Measurements from ENCODE around the gene PRKAG3. TPM values are rescaled to one million over a fixed set of nuclear protein-coding genes. Genes with fewer than 3 reads are reported as not detected.

The PRKAG3 gene
- total RNA-seq, 3 donors from 2014 or later (not counting 1 experiment from before 2014, with no cell fraction given): not detected

DNA sequence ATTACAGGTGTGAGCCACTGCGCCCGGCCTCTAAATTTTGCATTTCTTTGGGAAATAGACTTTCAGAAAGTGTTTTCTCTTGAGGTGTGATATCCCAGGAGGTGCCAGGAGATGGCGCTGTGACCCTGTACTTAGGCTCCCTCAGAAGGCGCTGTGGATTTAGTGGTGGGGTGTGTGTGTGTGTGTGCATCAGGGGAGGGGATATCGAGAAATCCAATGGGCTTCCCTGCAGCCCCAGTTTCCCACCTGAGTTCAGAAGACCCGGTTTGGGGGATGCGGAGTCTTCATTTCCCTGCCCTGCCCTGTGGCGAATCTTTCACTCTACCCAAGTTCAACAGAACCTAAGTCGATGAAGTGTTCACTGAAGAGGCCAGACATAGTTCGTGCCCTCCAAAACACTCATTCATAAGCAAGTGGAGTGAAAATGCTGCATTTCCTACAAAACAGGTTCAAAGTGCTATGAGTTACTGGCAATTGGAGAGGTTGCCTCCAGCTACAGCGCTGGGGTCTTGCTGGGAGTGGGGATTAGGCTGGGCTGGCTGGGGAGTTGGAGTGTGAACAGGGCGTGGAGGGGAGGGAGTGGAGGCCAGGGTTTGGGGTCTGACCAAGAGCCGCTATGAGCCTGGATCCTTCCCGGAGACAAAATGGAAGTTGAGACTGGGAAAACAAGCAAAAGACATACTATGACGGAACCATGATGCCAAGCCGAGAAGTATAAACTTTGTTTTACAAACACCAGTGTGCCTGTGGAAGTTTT is 21.5 kb upstream of the PRKAG3 start:
- H3K9me3 Mint-ChIP-seq: no peaks in the 10 kb centered on the region
- Histone ChIP-seq H3K27ac (ENCODE audit: low read length) (no peak overlapping the region), H3K27me3 (ENCODE audit: control insufficient read depth, insufficient read depth, low read length) (peaks cover 26% of the 10 kb centered on the region), H3K36me3 (ENCODE audit: control insufficient read depth, insufficient read depth, low read length) (no peaks in the 10 kb centered on the region), H3K4me3 (ENCODE audit: low read length) (no peak overlapping the region), H3K4me1 (ENCODE audit: control insufficient read depth, insufficient read depth, low read length) (no peaks in the 10 kb centered on the region), H3K9me3 (ENCODE audit: control insufficient read depth, insufficient read depth, low read length) (no peaks in the 10 kb centered on the region)
- ATAC-seq (peak; percentile 65 to 78 (median 73)), DNase-seq (peak; percentile 44 to 85)
- WGBS (ENCODE audit: insufficient coverage): 23% methylated on average over 16 of the region's 16 CpGs
- H3K4me1 Mint-ChIP-seq: peaks cover 0 to 13% of the 10 kb centered on the region in 2 donors
- intact Hi-C loops (cut with micrococcal nuclease): loop anchor here (10.0 kb wide), 1 partner anchor 578 kb away; the partner anchor contains the start of genes AAMP and PNKD
- no peak overlapping the region for H3K4me3 Mint-ChIP-seq
- H3K36me3 Mint-ChIP-seq: no peaks in the 10 kb centered on the region
- TF ChIP-seq, protein P1, sequence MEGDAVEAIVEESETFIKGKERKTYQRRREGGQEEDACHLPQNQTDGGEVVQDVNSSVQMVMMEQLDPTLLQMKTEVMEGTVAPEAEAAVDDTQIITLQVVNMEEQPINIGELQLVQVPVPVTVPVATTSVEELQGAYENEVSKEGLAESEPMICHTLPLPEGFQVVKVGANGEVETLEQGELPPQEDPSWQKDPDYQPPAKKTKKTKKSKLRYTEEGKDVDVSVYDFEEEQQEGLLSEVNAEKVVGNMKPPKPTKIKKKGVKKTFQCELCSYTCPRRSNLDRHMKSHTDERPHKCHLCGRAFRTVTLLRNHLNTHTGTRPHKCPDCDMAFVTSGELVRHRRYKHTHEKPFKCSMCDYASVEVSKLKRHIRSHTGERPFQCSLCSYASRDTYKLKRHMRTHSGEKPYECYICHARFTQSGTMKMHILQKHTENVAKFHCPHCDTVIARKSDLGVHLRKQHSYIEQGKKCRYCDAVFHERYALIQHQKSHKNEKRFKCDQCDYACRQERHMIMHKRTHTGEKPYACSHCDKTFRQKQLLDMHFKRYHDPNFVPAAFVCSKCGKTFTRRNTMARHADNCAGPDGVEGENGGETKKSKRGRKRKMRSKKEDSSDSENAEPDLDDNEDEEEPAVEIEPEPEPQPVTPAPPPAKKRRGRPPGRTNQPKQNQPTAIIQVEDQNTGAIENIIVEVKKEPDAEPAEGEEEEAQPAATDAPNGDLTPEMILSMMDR (IDR thresholded peaks at IDR 0.05): peak; percentile 65
- peaks cover 45 to 51% of the 10 kb centered on the region in 2 donors for H3K27me3 Mint-ChIP-seq (ENCODE audit: low read depth in 2 of 2)
- no peak overlapping the region for H3K27ac Mint-ChIP-seq

DNA sequence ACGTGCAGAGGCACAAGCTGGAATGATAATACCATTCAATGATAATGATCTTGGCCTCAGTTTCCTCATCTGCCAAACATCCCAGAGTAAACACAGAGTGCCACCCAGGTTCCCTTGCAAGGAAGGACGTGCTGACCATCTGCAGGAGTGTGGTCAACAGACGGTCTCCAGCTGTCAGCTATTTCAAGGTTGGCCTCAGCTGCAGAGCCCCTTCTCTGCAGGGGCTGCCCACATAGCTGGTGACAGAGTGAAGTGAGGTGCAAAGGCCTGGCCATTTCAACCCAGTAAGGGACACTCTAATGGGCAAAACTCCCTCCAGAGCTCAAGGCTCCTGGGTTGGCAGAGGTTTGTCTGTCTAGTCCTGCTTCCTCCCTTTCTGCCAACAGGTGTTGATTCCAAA is 19.7 kb upstream of the PRKAG3 start:
- Histone ChIP-seq H3K9me3 (ENCODE audit: control insufficient read depth, insufficient read depth, low read length) (no peaks in the 10 kb centered on the region), H3K36me3 (ENCODE audit: control insufficient read depth, insufficient read depth, low read length) (no peaks in the 10 kb centered on the region), H3K27ac (ENCODE audit: low read length) (no peak overlapping the region), H3K4me3 (ENCODE audit: low read length) (no peak overlapping the region), H3K4me1 (ENCODE audit: control insufficient read depth, insufficient read depth, low read length) (peaks cover 2% of the 10 kb centered on the region), H3K27me3 (ENCODE audit: control insufficient read depth, insufficient read depth, low read length) (peaks cover 17% of the 10 kb centered on the region)
- TF ChIP-seq, protein P1 (IDR thresholded peaks at IDR 0.05): no peak
- DNase-seq: no peak
- ATAC-seq: no peak
- Mint-ChIP-seq H3K27me3 (ENCODE audit: low read depth in 2 of 2) (peaks cover 35 to 37% of the 10 kb centered on the region in 2 donors), H3K36me3 (no peaks in the 10 kb centered on the region), H3K4me3 (no peak overlapping the region), H3K27ac (no peak overlapping the region), H3K9me3 (no peaks in the 10 kb centered on the region), H3K4me1 (peaks cover 0 to 9% of the 10 kb centered on the region in 2 donors)
- intact Hi-C loops (cut with micrococcal nuclease): loop anchor here (10.0 kb wide), 1 partner anchor 576 kb away; the partner anchor contains the start of genes AAMP and PNKD
- 60% methylated on average over 3 of the region's 3 CpGs for WGBS (ENCODE audit: insufficient coverage)

DNA sequence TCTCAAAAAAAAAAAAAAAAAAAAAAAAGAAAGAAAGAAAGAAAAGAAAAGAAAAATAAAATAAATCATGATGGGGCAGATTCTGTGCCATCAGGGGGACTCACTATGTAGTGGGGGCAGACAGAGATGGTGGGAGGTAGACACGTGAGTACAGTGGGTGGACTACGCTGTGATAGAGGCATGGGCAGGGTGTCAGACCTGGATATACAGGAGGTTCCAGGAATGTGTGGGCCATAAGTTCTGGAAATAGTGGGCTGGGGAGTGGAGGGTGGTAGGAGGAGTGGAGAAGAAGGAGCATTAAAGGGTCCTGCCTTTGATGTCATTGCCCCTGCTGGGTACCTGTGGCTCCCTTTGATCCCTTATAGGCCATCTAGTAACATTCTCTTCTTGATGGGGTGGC is 19.2 kb upstream of the PRKAG3 start:
- Mint-ChIP-seq H3K4me3 (no peak overlapping the region), H3K36me3 (no peaks in the 10 kb centered on the region), H3K27me3 (ENCODE audit: low read depth in 2 of 2) (peaks cover 30 to 32% of the 10 kb centered on the region in 2 donors), H3K4me1 (peaks cover 0 to 5% of the 10 kb centered on the region in 2 donors), H3K9me3 (no peaks in the 10 kb centered on the region), H3K27ac (no peak overlapping the region)
- peaks cover 2% of the 10 kb centered on the region for H3K4me1 ChIP-seq (ENCODE audit: control insufficient read depth, insufficient read depth, low read length)
- DNase-seq (no peak), ATAC-seq (no peak)
- peaks cover 13% of the 10 kb centered on the region for H3K27me3 ChIP-seq (ENCODE audit: control insufficient read depth, insufficient read depth, low read length)
- intact Hi-C loops (cut with micrococcal nuclease): loop anchor here (10.0 kb wide), 1 partner anchor 576 kb away; the partner anchor contains the start of genes AAMP and PNKD
- WGBS (ENCODE audit: insufficient coverage): 84% methylated on average over 2 of the region's 2 CpGs
- no peak overlapping the region for H3K4me3 ChIP-seq (ENCODE audit: low read length)
- H3K36me3 ChIP-seq (ENCODE audit: control insufficient read depth, insufficient read depth, low read length): no peaks in the 10 kb centered on the region
- no peaks in the 10 kb centered on the region for H3K9me3 ChIP-seq (ENCODE audit: control insufficient read depth, insufficient read depth, low read length)
- no peak overlapping the region for H3K27ac ChIP-seq (ENCODE audit: low read length)
- TF ChIP-seq, protein P1 (IDR thresholded peaks at IDR 0.05): no peak

All from natural killer cell (primary cell).